GM19324 (cell line): ENCODE measurements around the gene DTNBP1.

ENCODE experiments used
- ATAC-seq: cut with Tn5 transposase; IDR thresholded peaks from one replicate; pipeline ENCODE4 v1.9.1; 2021; ENCODE audit warnings: mild to moderate bottlenecking, moderate library complexity; ENCODE audit not compliant: unreplicated experiment, low FRiP score

DTNBP1 gene

DNA sequence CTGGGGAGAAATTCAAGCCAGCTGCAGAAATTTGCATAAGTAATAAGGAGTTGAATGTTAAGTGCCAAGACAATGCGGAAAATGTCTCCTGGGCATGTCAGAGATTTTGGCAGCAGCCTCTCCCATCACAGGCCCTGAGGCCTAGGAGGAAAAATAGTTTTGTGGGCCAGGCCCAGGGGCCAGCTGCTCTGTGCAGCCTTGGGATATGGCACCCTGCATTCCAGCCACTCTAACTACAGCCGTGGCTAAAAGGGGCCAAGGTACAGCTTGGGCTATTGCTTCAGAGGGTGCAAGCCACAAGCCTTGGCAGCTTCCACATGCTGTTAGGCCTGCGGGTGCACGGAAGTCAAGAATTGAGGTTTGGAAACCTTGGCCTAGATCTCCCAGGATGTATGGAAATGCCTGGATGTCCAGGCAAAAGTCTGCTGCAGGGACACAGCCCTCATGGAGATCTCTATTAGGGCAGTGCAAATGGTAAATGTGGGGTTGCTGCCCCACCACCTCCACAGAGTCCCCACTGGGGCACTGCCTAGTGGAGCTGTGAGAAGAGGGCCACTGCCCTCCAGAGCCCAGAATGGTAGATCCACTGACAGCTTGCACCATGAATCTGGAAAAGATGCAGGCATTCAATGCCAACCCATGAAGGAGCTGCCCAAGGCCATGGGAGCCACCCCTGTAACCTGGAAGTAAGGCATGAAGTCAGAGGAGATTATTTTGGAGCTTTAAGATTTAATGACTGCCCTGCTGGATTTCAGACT is 126.5 kb downstream of the DTNBP1 start:
- no peak for ATAC-seq

DNA sequence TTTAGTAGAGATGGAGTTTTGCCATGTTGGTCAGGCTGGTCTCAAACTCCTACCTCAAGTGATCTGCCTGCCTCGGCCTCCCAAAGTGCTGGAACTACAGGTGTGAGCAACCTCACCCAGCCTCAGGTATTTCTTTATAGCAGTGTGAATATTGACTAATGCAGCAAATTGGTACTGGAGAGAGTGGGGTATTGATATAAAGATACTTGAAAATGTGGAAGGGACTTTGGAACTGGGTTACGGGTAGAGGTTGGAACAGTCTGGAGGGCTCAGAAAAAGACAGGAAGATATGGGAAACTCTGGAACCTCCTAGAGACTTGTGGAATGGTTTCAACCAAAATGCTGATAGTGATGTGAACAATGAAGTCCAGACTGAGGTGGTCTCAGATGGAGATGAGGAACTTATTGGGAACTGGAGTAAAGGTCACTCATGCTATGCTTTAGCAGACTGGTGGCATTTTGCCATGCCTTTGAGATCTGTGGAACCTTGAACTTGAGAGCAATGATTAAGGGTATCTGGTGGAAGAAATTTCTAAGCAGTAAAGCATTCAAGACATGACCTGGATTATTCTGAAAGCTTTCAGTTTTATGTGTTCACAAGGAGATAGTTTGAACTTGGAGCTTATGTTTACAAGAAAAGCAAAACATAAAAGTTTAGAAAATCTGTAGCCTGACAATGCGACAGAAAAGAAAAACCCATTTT is 127.2 kb downstream of the DTNBP1 start:
- no peak for ATAC-seq

DNA sequence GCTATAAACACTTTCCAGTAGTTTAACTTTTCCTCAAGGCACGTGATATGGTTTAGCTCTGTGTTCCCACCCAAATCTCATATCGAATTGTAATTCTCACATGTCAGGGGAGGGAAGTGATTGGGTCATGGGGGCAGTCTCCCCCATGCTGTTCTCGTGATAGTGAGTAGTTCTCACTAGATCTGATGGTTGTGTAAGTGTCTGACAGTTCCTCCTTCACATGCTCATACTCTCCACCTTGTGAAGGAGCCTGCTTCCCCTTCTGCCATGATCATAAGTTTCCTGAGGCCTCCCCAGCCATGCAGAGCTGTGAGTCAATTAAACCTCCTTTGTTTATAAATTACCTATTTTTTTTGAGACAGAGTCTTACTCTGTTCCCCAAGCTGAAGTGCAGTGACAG is 127.9 kb downstream of the DTNBP1 start:
- no peak for ATAC-seq

DNA sequence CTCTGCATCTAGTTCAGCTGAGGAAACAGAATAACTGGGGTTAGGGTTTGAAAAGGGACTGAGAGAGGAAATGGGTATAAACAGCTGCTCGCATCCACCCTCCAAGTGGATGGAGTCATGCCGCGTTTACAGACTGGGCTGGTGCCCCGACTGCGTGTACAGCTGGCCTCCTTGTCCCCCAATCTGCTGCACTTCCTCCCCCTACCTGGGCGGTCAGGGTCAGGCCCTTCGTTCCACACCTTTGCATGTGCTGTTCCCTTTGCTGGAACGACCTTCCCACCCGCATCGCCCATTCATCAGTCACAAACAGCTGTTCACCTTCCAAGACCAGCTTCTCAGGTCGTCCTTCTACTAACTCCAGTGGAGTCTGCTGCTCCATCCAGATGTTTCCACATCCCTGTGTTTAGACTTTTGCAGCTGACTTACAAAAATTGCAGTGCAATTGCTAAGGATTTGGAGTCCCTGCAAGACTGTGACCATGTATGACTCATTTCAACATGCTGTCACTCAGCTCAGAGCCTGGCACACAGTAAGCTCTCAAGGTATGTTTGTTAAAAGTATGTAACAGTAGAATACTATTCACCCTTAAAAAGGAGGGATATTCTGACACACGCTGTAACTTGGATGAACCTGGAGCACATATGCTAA is 129.3 kb downstream of the DTNBP1 start:
- no peak for ATAC-seq

DNA sequence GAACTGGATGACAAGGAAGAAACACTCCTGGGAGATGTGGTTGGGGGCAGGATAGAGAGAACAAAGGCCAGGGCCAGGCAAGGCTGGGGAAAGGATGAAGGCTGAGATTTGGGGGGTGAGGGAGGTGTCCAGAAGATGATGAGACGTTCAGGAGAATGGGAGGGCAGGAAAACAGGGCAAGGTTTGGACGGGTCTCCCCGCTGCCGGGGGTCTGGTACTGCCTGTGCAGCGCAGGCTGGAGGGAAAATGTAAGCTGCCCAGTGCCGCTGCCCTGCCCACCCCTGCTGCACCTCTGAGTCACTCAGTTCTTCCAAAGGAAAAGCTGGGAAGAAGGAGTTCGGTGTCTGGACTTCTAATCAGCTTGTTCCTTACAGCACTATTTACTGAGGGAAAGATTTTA is 130.9 kb downstream of the DTNBP1 start:
- no peak for ATAC-seq

DNA sequence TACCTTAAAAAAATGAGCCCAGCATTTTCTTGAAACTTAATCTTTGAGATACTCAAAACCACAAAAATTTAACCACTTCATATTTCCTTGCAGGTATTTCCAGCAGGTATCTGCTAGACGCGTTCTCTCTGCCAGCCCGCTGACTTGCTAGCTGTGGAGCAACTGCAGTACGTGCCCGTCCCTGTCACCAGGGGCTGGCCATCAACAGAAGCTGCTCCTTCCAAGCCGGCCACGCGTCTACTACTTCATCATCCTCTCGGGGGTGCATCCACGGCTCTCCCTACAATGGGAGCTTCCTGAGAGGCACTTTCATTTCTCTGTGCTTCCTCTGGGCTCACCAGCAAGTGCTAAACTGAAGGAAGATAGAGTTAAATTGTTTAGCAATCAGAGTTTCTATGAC is 132.4 kb downstream of the DTNBP1 start:
- ATAC-seq, result no peak

DNA sequence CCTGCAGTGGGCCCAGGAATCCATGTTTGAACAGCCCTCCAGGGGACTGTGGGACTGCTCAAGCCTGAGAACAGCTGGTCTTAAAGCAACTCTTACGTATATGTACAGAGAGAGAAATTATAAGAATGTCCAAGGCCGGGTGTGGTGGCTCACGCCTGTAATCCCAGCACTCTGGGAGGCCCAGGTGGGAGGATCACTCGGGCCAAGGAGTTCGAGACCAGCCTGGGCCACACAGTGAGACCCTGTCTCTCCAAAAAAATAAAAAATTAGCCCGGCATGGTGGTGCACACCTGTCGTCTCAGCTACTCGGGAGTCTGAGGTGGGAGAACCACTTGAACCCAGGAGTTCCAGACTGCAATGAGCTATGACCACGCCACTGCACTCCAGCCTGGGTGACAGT is 134.0 kb downstream of the DTNBP1 start:
- no peak for ATAC-seq

DNA sequence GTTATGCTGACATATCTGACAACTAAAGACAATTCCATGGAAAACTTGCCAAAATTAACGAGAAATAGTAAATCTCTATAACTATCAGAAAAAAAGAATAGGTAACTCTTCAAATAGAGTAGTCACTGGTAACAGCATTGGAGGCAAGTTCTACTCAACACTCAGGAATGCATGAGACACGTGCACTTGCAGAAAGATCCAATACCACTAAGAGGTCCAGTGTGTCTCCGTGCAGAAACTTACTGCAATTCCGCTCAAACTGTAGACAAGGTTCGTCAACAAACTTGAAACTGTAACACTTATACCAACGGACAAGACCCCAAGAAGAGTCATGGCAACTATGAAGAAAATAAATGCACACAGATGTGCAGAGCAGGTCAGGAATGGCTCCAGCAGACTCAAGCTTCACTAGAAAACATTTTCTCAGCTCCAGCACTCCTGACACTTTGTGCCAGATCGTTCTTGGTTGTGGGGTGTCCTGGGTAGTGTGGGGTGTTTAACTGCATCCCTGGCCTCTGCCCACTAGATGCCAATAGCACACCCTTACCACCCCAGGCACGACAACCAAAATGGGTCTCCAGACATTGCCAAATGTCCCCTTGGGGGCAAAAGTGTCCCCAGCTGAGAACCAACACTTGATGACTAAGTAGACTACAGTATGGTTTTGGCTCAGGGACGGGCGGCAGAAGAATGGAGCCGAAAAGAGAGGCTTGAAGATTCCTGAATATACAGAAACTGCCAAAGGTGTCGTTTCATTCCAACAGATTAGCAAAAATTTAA is 134.8 kb downstream of the DTNBP1 start:
- no peak for ATAC-seq

DNA sequence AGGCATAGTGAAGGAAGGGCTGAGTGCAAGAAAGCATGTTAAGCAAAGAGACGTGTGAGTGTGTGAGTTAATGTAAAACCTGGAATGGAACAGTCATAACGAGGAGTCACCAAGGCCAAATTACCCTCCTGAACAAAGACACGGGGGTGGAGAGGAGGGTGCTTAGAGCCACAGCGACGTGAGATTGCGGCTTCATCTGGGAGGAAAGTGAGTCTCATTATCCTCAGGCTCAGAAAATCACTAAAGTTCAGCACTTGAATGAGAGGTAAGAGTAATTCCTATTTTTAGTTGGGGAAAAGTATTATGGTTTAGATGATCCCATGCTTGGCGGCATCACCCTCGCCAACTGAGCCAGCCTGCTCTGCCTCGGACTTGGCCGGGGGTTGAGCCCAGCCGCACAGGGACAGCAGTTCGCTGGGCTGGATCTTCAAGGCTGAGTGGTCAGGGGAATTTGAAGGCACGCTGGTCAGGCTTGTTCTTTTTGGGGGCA is 136.6 kb downstream of the DTNBP1 start:
- no peak for ATAC-seq

DNA sequence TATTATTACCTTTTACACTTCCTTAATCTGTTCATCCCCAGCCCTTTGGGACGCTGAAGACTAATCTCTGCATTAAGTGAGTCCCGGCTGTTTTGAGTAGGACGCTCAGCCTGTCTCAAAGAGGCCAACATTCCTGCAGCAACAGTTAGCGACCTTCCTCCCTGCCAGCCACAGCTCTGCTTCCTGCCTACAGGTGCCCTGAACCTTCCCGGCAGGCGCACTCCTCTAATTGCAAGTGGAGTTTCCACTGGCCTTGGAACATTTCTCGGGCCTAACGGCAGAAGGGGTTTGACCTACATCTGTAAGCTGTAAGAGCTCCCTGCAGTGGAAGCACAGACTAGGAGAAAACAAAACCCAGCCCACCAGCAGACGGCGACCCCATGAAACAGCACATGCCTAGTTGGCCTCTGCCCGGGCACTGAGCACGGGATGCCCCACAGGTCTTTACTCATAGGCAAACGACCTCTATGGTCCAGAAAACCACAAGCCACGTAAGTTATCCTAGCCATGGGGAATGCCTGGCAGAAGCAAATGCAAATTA is 137.9 kb downstream of the DTNBP1 start:
- ATAC-seq, result no peak

DNA sequence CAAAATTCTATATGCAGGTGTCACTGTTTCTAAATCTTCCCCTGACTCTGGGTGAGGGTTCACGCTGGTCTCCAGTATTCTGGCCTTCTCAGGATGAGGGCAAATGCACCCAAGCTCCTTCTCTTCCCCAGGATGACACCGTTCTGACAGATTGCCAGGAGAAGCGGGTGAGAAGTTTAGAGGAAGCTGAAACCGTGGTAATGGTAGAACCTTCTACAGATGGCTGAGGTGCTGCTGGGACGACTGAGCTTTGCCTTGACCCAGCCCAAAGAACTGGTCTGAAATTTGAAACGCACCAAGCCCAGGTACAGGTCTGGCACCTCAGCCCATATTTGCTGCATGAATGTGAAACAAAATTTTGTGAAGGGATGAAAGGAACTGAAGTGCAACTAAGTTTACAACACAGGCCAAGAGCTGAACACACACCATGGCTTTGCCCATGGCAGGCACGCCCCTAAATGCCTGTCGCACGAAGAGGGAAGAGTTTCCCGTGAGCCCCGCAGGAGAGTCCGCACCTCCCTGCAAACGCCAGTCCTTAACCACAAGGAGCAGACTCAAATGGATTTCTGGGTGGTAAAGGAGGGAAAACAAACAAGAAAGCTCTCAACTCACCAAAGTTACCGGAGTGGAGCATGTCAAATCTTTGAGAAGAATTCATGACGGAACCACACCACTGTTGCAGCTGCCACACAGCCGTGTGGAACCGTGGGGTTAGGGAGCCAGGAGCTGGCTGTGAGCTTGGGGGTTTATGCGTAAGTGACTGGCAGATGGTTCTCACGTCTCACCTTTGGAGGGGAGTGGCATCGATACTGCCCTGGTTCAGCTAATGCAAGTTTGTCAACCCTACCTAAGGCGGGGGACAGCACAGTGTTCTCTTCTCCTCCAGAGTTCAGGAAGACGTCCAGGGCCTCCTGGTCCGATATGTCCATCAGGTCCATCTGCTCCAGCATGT is 138.9 kb downstream of the DTNBP1 start:
- no peak for ATAC-seq

DNA sequence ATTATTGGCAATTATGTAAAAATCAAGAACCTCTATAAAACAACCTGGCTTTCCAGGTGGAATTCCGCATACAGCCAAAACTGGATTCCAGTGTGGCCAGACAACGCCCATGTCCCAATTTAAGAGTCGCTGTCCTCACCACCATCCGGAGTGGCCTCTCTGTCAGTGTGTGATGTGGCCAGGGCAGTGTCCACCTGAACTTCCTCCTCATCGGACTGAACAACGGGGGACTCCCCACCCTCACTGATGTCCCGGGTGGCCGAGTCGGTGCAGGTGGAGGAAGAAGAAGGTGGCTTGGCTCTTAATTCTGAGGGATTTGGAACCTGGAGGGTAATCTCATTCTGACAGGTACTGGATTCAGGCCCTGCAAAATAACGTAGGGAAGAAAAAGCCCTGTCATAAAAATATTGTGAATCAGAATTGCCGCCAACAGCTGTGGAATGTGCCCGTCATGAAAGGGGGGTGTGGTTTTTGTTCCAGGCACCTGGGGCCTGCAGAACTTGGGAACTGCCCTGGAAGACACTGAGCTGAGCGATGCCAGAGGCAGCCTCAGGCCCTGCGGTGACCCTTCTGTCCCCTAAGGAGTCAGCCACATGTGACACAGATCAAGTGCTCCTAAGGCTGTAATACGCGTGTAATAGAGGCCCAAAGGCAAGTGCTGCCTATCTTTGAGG is 139.8 kb downstream of the DTNBP1 start:
- ATAC-seq, result no peak

DNA sequence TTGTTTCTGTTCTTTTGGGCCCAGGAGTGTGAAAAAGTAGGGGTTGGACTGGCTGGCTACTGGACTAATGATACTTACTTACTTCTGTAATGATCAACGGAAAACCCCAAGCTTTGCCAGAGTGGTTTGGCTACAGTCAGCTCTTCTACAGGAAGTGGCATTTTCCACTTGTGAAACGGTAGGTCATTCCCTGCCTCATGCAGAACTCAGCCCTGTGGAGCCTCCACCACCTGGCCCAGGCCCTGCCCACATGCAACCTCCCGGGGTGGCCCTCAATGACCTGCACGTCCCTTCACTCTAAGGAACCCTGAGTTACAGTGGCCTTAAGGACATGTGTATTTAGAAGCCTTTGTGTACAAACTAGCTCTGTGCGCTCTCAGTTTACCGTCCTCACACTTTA is 140.4 kb downstream of the DTNBP1 start:
- no peak for ATAC-seq

DNA sequence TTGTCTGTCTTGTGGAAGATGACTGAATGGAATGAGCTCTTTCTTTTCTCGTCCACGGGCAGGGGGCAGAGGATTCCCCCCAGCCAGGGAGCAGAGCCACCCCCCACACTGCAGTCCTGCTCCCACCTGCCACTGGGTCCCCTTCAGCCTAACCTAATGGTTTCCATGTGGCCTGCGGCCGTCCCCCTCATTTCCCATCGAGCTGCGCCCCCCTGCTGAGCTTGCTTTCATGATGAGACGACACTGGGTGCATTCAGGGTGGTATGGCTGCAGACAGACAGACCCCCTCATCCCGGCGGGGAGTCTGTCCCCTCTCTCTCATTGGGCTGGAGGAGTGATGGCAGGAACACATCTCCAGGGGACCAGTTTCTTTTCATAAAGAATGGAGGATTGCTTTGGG is 140.8 kb downstream of the DTNBP1 start:
- no peak for ATAC-seq

DNA sequence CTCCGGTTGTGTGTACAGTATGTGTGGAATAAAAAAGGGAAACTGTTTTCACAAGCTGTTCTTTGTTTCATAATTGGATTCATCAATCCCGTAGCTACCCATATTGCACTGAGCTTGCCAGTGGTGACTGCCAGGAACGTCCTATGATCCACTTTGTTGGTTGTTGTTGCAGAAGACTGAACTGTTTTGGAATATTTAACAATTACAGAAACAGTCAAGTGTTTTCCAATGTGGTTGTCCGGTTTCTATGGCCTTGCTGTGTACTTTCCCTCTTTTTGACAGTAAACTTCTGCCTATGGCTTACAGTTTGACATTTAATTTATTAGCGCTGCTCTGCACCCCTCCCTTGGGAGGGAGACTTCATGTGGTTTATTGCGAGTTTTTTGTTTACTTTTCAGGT is 141.2 kb downstream of the DTNBP1 start:
- ATAC-seq, result no peak

DNA sequence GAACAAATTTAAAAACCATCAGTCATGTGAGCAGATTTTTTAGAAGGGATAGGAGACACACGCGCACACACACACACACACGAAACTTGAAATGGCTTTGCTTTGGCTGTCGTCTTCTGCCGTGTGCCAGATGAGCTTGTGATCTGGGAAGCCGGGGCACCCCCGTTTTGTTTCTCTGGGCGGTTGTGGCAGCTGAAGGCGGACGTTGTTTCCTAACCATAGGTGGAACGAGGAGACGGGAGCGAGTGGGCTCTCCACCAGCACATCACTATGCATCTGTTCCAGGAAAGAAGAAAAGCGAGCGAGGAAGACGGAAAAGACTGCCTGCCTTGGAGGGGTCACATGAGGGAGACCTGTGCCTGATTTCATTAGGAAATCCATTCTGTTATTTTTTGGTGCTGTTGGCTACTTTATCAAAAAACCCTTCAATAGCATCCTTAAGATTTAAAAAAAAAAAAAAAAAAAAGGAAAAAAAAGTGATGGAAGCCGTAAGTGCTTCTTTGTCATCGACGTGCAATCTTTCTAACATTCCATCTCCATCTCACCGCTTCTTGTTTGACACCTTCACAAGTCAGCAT is 142.1 kb downstream of the DTNBP1 start:
- ATAC-seq, result no peak

DNA sequence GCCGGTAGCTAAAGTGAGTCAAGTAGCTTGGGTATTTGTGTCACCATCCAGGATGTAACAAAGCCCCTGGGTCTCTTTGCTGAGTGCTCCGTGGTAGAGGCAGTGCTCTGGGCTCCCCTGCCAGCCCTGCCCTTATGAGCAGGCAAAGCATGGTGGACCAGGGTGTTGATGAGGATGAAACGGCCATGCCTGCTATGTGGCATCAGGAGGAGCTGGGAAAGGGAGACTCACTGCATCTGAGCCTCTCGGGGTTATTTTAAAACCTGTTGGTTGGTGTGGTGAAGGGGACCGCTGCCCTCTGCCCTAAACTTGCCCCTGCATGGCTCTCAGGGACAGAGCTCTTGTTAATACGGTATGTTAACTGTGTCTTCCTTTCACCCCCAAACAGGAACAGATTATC is 143.1 kb downstream of the DTNBP1 start:
- no peak for ATAC-seq

DNA sequence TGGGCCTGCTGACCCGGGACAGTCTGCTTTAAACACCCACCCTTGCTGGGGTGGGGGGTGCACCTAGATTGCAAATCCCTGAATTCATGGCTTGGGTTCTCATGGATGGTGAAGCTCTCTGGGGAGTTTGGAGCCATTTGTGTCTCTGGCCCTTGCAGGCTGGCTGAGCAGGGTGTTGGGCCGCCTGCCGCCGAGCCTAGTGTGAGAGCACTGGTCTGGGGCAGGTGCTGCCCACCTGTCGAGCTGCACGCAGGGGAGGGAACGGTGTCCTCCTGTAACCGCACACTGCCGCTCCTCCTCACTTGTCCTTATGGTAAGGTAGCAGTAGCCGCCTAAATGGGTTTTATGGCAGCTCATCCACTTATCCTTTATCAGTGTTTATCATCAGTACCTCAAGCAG is 143.9 kb downstream of the DTNBP1 start:
- ATAC-seq, result no peak

DNA sequence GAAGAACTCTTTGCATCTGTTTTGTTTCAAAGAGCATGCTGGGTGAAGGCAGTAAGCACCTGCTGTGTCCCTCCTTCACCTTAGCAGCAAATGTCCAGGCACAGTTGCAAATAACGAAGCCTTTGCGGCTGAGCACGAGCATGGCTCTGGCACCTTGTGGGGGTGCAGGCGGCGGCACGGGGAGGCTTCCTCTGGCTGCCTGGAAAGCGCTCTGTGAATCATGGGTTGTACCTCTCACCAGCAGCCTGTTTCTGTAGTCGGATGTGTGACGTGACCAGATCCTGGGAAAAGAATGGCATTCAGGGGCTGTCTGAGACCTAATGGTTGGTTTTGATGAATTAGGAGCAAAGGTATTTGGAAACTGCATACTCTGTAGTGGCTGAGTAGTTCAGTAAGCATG is 144.8 kb downstream of the DTNBP1 start:
- no peak for ATAC-seq
